Thoracic aorta (tissue), 2 donors: ENCODE measurements around the gene UBN1. TPM values are rescaled to one million over a fixed set of nuclear protein-coding genes. Genes with fewer than 3 reads are reported as not detected.
"Not testable (repeated sequence)": the region's sequence is repeated elsewhere in the genome, so short reads cannot be mapped to it uniquely, and the experiment has no call there.

ENCODE experiments used
- ATAC-seq: fragments of 150-250 bp; one replicate; pipeline ENCODE4 v1.8.0; 2017; ENCODE audit warnings: low read depth; ENCODE audit not compliant: insufficient number of reproducible peaks, low FRiP score
- DNase-seq: peaks from one replicate; pipeline ENCODE4 v3.0.0-alpha.2; 2020; ENCODE audit warnings: low spot score
- H3K27ac ChIP-seq, 2 donors: fragments of 200-600 bp; sonication (generic); 1 replicate in 1 of 2; 2 replicates in 1 of 2; pipeline ENCODE4 v1.5.1; 2016; ENCODE audit warnings: mild to moderate bottlenecking in 2 of 2, moderate library complexity in 2 of 2
- H3K27me3 ChIP-seq: fragments of 200-600 bp; sonication (generic); replicated peaks from 2 replicates; pipeline ENCODE4 v1.6.0; 2016; ENCODE audit warnings: mild to moderate bottlenecking; ENCODE audit not compliant: insufficient read depth
- H3K36me3 ChIP-seq: fragments of 200-600 bp; sonication (generic); one replicate; pipeline ENCODE4 v1.5.1; 2016
- H3K4me1 ChIP-seq, 2 donors: fragments of 200-600 bp; sonication (generic); 1 replicate in 1 of 2; 2 replicates in 1 of 2; pipeline versions ENCODE4 v1.5.1 to v1.6.0; 2016; ENCODE audit warnings: low read depth in 2 of 2, mild to moderate bottlenecking in 1 of 2; ENCODE audit not compliant: control insufficient read depth in 1 of 2
- H3K4me3 ChIP-seq: fragments of 200-600 bp; sonication (generic); 2 replicates; pipeline ENCODE4 v1.5.1; 2016; ENCODE audit warnings: mild to moderate bottlenecking
- H3K9me3 ChIP-seq: fragments of 200-600 bp; sonication (generic); 2 replicates; pipeline ENCODE4 v1.5.1; 2016
- total RNA-seq, 2 donors: library from RNA; depleted of rRNA; stranded (reverse); fragments of >200 nt; gene quantifications; one replicate each; pipeline versions ENCODE4 v1.1.0 to v1.2.3, GENCODE V29; 2016
- TF ChIP-seq, protein P1 (sequence below): fragments of 200-600 bp; sonication (generic); IDR thresholded peaks from one replicate; pipeline ENCODE4 v1.5.1; 2019; ENCODE audit warnings: antibody characterized with exemption

The UBN1 gene
- total RNA-seq, 2 donors from 2014 or later = 27.1 to 37.0 TPM

DNA sequence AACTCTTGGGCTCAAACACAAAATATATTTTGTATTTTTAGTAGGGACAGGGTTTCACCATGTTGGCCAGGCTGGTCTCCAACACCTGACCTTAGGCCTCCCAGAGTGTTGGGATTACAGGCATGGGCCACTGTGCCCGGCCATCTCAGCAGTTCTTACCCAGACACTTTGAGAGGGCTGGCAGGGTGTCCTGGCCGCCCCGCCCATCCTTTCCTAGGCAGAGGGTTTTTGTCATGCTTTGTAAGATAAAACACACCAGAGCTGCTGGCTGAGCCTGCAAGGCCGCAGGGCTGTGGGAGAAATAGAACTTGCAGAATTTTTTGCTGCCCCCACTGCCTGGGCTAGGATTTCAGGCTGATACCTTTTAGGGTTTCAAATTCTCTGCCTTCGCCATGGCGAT lies 80.9 kb downstream of the UBN1 start:
- Histone ChIP-seq H3K27ac (no peak overlapping the region), H3K27me3 (no peaks in the 10 kb centered on the region), H3K4me3 (no peak overlapping the region), H3K4me1 (no peaks in the 10 kb centered on the region), H3K9me3 (peaks cover 10% of the 10 kb centered on the region), H3K36me3 (peaks cover 8% of the 10 kb centered on the region)
- ATAC-seq = no peak
- TF ChIP-seq, protein P1, sequence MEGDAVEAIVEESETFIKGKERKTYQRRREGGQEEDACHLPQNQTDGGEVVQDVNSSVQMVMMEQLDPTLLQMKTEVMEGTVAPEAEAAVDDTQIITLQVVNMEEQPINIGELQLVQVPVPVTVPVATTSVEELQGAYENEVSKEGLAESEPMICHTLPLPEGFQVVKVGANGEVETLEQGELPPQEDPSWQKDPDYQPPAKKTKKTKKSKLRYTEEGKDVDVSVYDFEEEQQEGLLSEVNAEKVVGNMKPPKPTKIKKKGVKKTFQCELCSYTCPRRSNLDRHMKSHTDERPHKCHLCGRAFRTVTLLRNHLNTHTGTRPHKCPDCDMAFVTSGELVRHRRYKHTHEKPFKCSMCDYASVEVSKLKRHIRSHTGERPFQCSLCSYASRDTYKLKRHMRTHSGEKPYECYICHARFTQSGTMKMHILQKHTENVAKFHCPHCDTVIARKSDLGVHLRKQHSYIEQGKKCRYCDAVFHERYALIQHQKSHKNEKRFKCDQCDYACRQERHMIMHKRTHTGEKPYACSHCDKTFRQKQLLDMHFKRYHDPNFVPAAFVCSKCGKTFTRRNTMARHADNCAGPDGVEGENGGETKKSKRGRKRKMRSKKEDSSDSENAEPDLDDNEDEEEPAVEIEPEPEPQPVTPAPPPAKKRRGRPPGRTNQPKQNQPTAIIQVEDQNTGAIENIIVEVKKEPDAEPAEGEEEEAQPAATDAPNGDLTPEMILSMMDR = no peak
- no peak for DNase-seq

DNA sequence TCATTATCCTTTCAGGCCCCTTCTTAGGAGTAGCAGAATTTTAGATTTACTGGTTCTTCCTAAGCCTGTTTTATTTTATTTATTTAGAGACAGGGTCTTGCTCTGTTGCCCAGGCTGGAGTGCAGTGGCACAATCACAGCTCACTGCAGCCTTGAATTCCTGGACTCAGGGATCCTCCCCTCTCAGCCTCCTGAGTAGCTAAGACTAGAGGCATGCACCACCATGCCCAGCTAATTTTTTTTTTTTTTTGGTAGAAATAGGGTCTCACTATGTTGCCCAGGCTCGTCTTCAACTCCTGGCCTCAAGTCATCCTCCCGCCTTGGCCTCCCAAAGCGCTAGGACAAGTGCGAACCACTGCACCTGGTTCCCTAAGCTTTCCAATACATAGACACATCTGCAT lies 82.3 kb downstream of the UBN1 start:
- DNase-seq, H3K27me3 ChIP-seq, ATAC-seq, H3K36me3 ChIP-seq, H3K9me3 ChIP-seq, H3K4me3 ChIP-seq, H3K27ac ChIP-seq: not testable (repeated sequence)
- peaks cover 3 to 11% of the 10 kb centered on the region in 2 donors for H3K4me1 ChIP-seq

GRCh38 chr16:4931381-4931780 lies 84.1 kb downstream of the UBN1 start:
- no peak for DNase-seq
- Histone ChIP-seq H3K36me3 (peaks cover 3% of the 10 kb centered on the region), H3K9me3 (peaks cover 10% of the 10 kb centered on the region), H3K4me1 (peaks cover 18 to 28% of the 10 kb centered on the region in 2 donors), H3K27ac (no peak overlapping the region), H3K4me3 (no peak overlapping the region), H3K27me3 (no peaks in the 10 kb centered on the region)
- TF ChIP-seq, protein P1 = no peak
- no peak for ATAC-seq

Other genes starting within 250 kb of the UBN1 start
- 10 to 100 TPM; 23.8 to 23.9 TPM for gene UBALD1, start 232.6 kb upstream of the UBN1 start, total RNA-seq
- gene MGRN1, start 222.7 kb upstream of the UBN1 start, total RNA-seq = 10 to 100 TPM; 56.0 to 64.5 TPM
- 10 to 100 TPM; 16.8 to 24.0 TPM for gene NUDT16L1, start 153.9 kb upstream of the UBN1 start, total RNA-seq
- 10 to 100 TPM; 29.8 to 41.8 TPM for gene ANKS3, start 113.2 kb upstream of the UBN1 start, total RNA-seq
- not detected for gene DNAAF8, start 112.9 kb upstream of the UBN1 start, total RNA-seq
- 10 to 100 TPM in 1 of 2 donors, 1 to 10 TPM in 1; 6.1 to 21.2 TPM for gene ZNF500, start 80.3 kb upstream of the UBN1 start, total RNA-seq
- not detected for gene SEPTIN12, start 59.1 kb upstream of the UBN1 start, total RNA-seq
- not detected for gene SMIM22, start 52.1 kb upstream of the UBN1 start, total RNA-seq
- gene ROGDI, start 44.8 kb upstream of the UBN1 start, total RNA-seq = 10 to 100 TPM in 1 of 2 donors, 1 to 10 TPM in 1; 4.2 to 23.7 TPM
- gene GLYR1, start 193 bp upstream of the UBN1 start, total RNA-seq = 10 to 100 TPM; 28.4 to 59.5 TPM
- 10 to 100 TPM; 22.6 to 28.8 TPM for gene PPL, start 89.7 kb downstream of the UBN1 start, total RNA-seq
- 1 to 10 TPM in 1 of 2 donors, under 1 TPM in 1; 0.92 to 4.6 TPM for gene SEC14L5, start 110.8 kb downstream of the UBN1 start, total RNA-seq
- 10 to 100 TPM; 35.3 to 55.2 TPM for gene NAGPA, start 186.5 kb downstream of the UBN1 start, total RNA-seq
- 10 to 100 TPM; 11.6 to 21.4 TPM for gene C16orf89, start 218.5 kb downstream of the UBN1 start, total RNA-seq
- 10 to 100 TPM; 24.1 to 36.7 TPM for gene ALG1, start 224.4 kb downstream of the UBN1 start, total RNA-seq